Endodermal cell (in vitro differentiated cells): Measurements from ENCODE around the gene SMPD2. TPM values are rescaled to one million over a fixed set of nuclear protein-coding genes. Genes with fewer than 3 reads are reported as not detected.

Source experiments
- DNase-seq: peaks from one replicate; pipeline ENCODE4 v3.0.0-alpha.2; 2017
- H3K27ac ChIP-seq: 2 replicates; pipeline ENCODE4 v1.5.1; 2013; ENCODE audit warnings: mild to moderate bottlenecking, low read depth, low read length, moderate library complexity
- H3K27me3 ChIP-seq: 2 replicates; pipeline ENCODE4 v1.6.1; 2013; ENCODE audit warnings: mild to moderate bottlenecking, low read length, moderate library complexity; ENCODE audit not compliant: insufficient read depth, control insufficient read depth, poor library complexity, severe bottlenecking
- H3K36me3 ChIP-seq: 2 replicates; pipeline ENCODE4 v1.7.0; 2013; ENCODE audit warnings: mild to moderate bottlenecking, low read length, moderate library complexity; ENCODE audit not compliant: control insufficient read depth, insufficient read depth
- H3K4me1 ChIP-seq: one replicate; pipeline ENCODE4 v1.7.0; 2013; ENCODE audit warnings: low read length; ENCODE audit not compliant: control insufficient read depth, insufficient read depth
- H3K4me3 ChIP-seq: 2 replicates; pipeline ENCODE4 v1.5.1; 2013; ENCODE audit warnings: mild to moderate bottlenecking, low read length, moderate library complexity
- H3K9ac ChIP-seq: 2 replicates; pipeline ENCODE4 v1.6.1; 2013; ENCODE audit warnings: mild to moderate bottlenecking, low read length, moderate library complexity; ENCODE audit not compliant: poor library complexity, severe bottlenecking; ENCODE audit errors: extremely low read depth
- H3K9me3 ChIP-seq: 2 replicates; pipeline ENCODE4 v1.6.1; 2013; ENCODE audit warnings: mild to moderate bottlenecking, low read length, moderate library complexity; ENCODE audit not compliant: control insufficient read depth
- H3K27ac Mint-ChIP-seq: 2 replicates; pipeline ENCODE4 v1.8.0; 2020; ENCODE audit warnings: mixed read lengths
- H3K27me3 Mint-ChIP-seq: 2 replicates; pipeline ENCODE4 v1.8.0; 2021; ENCODE audit warnings: mild to moderate bottlenecking, mixed read lengths; ENCODE audit not compliant: insufficient read depth
- H3K36me3 Mint-ChIP-seq: 2 replicates; pipeline ENCODE4 v1.8.0; 2020; ENCODE audit warnings: low read depth, mixed read lengths
- H3K4me1 Mint-ChIP-seq: 2 replicates; pipeline ENCODE4 v1.8.0; 2020; ENCODE audit warnings: mixed read lengths
- H3K4me3 Mint-ChIP-seq: 2 replicates; pipeline ENCODE4 v1.8.0; 2020; ENCODE audit warnings: mild to moderate bottlenecking, moderate library complexity, mixed read lengths
- H3K9me3 Mint-ChIP-seq: 2 replicates; pipeline ENCODE4 v1.8.0; 2020; ENCODE audit warnings: mild to moderate bottlenecking, mixed read lengths
- WGBS, 2 experiments: methylation state at CpG; one replicate each; pipeline versions ENCODE4 v1.1.5 to v1.1.7; 2013; ENCODE audit warnings: missing lambda C conversion rate in 2 of 2, mixed read lengths in 1 of 2; ENCODE audit not compliant: insufficient coverage in 1 of 2, insufficient read length in 1 of 2; 5-methylcytosine and 5-hydroxymethylcytosine counted together
- total RNA-seq, 2 donors: library from RNA; stranded (reverse); fragmentation: NEBNext Ultra II Directional in 1 of 2; extraction: Animal tissue kit (Norgen Biotek cat#: 25700) in 1 of 2; gene quantifications; 2 replicates in 1 of 2; 3 replicates in 1 of 2; pipeline ENCODE4 v1.2.1, GENCODE V29; 2021
- TF ChIP-seq, protein P1 (sequence below): fragments of 200-600 bp; sonication (generic); conservative IDR thresholded peaks from 2 replicates; pipeline ENCODE4 v1.5.0; 2021; ENCODE audit warnings: antibody characterized with exemption, mild to moderate bottlenecking

The SMPD2 gene
- total RNA-seq, 2 donors from 2014 or later = 11.1 to 12.0 TPM

DNA sequence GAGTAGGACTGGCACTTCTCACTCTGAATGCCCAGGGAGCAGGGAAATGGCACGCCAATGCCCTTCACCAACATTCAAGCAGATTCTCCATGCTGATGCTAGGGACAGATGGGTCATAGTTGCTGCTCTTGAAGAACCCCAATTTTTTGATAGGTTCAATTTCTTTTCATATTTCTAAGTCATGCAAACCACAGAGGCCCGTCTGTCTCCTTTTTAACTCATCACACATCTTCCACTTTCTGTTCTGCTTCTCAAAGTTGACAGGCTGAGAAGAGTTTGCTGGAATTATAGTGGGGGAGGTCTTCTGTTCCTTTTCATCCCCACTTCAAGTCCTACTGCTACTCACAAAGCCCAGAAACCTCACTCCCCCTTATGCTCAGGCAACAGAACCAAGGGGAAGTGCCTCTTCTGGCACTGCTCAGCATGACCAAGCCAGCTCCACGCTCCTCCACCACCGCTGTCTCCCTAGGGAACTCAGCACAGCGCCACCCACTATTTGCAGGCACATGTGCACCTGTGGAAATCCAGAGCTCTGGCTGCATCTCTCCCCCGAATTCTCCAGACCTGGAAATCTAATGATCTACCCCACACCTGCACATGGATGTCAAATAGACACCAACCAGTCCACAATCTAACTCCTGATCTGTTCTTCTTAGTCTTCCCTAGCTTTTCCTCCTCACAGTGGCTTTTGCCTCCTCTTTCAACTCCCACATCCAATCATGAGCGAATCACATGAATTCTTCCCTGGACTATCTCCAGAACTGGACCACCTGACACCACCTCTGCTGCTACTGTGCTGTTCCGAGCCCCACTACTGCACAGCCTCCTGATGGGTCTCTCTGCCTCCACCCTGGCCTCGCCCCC, 31.8 kb downstream of the SMPD2 start:
- H3K9ac ChIP-seq = no peak overlapping the region
- Mint-ChIP-seq H3K4me1 (peaks cover 8% of the 10 kb centered on the region), H3K27me3 (no peaks in the 10 kb centered on the region), H3K36me3 (peaks cover 77% of the 10 kb centered on the region), H3K27ac (no peak overlapping the region), H3K4me3 (no peak overlapping the region), H3K9me3 (no peaks in the 10 kb centered on the region)
- H3K27ac ChIP-seq = no peak overlapping the region
- 88 to 95% methylated on average over 5 to 9 of the region's 9 CpGs for WGBS, 2 experiments
- H3K36me3 ChIP-seq = peaks cover 85% of the 10 kb centered on the region
- no peaks in the 10 kb centered on the region for H3K27me3 ChIP-seq
- no peak for DNase-seq
- H3K4me3 ChIP-seq = no peak overlapping the region
- no peaks in the 10 kb centered on the region for H3K4me1 ChIP-seq
- peaks cover 2% of the 10 kb centered on the region for H3K9me3 ChIP-seq
- TF ChIP-seq, protein P1, sequence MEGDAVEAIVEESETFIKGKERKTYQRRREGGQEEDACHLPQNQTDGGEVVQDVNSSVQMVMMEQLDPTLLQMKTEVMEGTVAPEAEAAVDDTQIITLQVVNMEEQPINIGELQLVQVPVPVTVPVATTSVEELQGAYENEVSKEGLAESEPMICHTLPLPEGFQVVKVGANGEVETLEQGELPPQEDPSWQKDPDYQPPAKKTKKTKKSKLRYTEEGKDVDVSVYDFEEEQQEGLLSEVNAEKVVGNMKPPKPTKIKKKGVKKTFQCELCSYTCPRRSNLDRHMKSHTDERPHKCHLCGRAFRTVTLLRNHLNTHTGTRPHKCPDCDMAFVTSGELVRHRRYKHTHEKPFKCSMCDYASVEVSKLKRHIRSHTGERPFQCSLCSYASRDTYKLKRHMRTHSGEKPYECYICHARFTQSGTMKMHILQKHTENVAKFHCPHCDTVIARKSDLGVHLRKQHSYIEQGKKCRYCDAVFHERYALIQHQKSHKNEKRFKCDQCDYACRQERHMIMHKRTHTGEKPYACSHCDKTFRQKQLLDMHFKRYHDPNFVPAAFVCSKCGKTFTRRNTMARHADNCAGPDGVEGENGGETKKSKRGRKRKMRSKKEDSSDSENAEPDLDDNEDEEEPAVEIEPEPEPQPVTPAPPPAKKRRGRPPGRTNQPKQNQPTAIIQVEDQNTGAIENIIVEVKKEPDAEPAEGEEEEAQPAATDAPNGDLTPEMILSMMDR = no peak

DNA sequence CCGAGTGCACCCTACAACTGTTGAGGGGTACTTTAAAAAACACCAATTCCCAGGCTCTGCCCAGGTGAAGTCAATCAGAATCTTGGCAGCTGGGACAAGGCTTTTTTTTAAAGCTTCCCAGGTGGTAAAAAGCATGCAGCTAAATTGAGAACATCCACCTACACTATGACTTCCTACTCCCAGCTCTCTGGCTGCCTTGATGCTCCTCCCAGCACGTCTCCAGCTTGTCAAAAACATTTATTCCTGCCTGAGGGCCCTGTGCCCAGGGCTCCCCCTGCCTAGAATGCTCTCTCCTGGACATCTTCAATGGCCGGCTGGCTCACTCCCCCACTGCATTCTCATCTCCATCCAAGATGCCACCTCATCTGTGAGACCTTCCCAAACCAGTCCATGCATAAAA, 32.6 kb downstream of the SMPD2 start:
- no peaks in the 10 kb centered on the region for H3K27me3 ChIP-seq
- TF ChIP-seq, protein P1 = no peak
- Mint-ChIP-seq H3K9me3 (no peaks in the 10 kb centered on the region), H3K36me3 (peaks cover 73% of the 10 kb centered on the region), H3K4me3 (no peak overlapping the region), H3K4me1 (peaks cover 16% of the 10 kb centered on the region), H3K27ac (no peak overlapping the region), H3K27me3 (no peaks in the 10 kb centered on the region)
- DNase-seq = no peak
- no peak overlapping the region for H3K9ac ChIP-seq
- H3K4me3 ChIP-seq = no peak overlapping the region
- H3K27ac ChIP-seq = no peak overlapping the region
- H3K9me3 ChIP-seq = peaks cover 3% of the 10 kb centered on the region
- peaks cover 89% of the 10 kb centered on the region for H3K36me3 ChIP-seq
- 93 to 94% methylated on average over 2 to 3 of the region's 3 CpGs for whole genome bisulfite sequencing, 2 experiments
- H3K4me1 ChIP-seq = no peaks in the 10 kb centered on the region

DNA sequence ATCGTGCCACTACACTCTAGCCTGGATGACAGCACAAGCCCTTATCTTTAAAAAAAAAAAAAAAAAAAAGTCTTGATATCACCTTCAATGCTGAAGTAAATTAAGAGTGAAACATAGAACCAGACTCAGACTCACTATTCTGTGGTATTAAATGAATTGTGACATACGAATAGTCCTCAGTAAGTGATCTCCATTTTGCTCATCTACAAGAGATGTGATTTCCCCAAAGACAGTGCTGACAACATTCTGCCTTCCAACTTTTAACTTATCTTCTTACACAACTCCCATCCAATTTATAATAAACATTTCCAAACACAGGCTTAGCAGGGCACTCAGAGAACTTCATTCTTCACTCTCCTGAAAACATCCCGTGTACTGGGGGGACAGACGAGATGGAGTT, 34.5 kb downstream of the SMPD2 start:
- Histone ChIP-seq H3K9me3 (peaks cover 14% of the 10 kb centered on the region), H3K27ac (no peak overlapping the region), H3K4me3 (no peak overlapping the region), H3K9ac (no peak overlapping the region), H3K4me1 (no peaks in the 10 kb centered on the region), H3K27me3 (no peaks in the 10 kb centered on the region), H3K36me3 (peaks cover 83% of the 10 kb centered on the region)
- TF ChIP-seq, protein P1 = no peak
- Mint-ChIP-seq H3K4me3 (no peak overlapping the region), H3K9me3 (no peaks in the 10 kb centered on the region), H3K4me1 (peaks cover 30% of the 10 kb centered on the region), H3K27ac (no peak overlapping the region), H3K27me3 (no peaks in the 10 kb centered on the region), H3K36me3 (peaks cover 68% of the 10 kb centered on the region)
- WGBS, 2 experiments = 94 to 97% methylated on average over 3 to 4 of the region's 4 CpGs
- DNase-seq = no peak
